ENCODE data around the gene CTTN.
A peak's percentile ranks its signal among the peaks of the same experiment; 100 is the strongest.

Gene CTTN

DNA sequence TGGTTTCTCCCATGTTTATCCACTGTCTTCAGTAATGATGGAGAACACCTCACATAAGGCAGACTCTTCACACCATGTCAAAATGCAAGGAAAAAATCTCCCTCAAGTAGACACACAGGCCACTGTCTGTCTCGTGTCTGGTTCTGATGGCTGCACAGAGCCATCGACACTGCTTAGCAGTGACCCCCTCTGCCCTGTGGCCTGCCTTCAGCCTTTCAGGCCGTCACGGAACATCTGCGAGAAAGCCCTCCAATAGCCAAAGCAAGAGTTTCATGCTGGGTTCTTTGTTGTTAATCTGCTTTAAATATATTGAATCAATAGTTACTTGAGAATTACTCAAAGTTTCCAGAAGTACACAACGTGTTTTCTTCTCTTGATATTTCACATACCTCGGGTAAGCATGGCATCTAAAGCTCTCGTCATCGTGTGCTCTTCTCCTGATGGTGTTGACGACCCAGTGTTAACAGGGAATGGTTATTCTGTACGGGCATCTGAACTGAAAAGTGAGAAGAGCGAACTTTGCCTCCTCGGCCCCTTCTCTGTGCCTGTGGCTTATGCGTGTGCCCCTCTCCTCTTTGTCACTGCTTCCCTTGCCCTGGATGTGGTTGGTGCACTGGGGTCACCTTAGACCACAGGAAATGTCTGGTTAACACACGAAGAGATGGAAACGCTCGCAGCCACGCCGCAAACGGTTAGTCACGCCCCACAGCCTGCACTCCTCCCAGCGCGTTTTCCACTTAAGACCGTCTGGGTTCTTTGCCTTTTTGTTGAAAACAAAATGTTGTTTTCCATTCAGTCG is 33.4 kb upstream of the CTTN start:
- no peaks in the 10 kb centered on the region for H3K27me3 ChIP-seq (ENCODE audit: insufficient read depth, low read length)
- H3K4me1 ChIP-seq (ENCODE audit: insufficient read depth, low read length, severe bottlenecking): peaks cover 21% of the 10 kb centered on the region
- peak overlapping the region; percentile 34 for H3K9ac ChIP-seq (ENCODE audit: low read length)
- H3K9me2 ChIP-seq (ENCODE audit: low read depth, low read length): no peaks in the 10 kb centered on the region
- peak overlapping the region; percentile 10 for H3K4me3 ChIP-seq (ENCODE audit: low read depth, low read length, poor library complexity, severe bottlenecking)
- no peaks in the 10 kb centered on the region for H3F3A ChIP-seq (ENCODE audit: insufficient read depth, low read length)
- H4K20me1 ChIP-seq (ENCODE audit: insufficient read depth, low read length): no peaks in the 10 kb centered on the region
- H2AFZ ChIP-seq (ENCODE audit: low read length): no peak overlapping the region
- peak overlapping the region; percentile 63 for H3K27ac ChIP-seq (ENCODE audit: low read depth, low read length, poor library complexity, severe bottlenecking)
- H3K4me2 ChIP-seq (ENCODE audit: low read length): peak overlapping the region; percentile 50
- TF ChIP-seq EZH2 (IDR thresholded peaks at IDR 0.05; ENCODE audit: borderline replicate concordance, low read length): no peak
- TF ChIP-seq, protein P1, sequence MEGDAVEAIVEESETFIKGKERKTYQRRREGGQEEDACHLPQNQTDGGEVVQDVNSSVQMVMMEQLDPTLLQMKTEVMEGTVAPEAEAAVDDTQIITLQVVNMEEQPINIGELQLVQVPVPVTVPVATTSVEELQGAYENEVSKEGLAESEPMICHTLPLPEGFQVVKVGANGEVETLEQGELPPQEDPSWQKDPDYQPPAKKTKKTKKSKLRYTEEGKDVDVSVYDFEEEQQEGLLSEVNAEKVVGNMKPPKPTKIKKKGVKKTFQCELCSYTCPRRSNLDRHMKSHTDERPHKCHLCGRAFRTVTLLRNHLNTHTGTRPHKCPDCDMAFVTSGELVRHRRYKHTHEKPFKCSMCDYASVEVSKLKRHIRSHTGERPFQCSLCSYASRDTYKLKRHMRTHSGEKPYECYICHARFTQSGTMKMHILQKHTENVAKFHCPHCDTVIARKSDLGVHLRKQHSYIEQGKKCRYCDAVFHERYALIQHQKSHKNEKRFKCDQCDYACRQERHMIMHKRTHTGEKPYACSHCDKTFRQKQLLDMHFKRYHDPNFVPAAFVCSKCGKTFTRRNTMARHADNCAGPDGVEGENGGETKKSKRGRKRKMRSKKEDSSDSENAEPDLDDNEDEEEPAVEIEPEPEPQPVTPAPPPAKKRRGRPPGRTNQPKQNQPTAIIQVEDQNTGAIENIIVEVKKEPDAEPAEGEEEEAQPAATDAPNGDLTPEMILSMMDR (IDR thresholded peaks at IDR 0.05; ENCODE audit: low read length): no peak
- no peaks in the 10 kb centered on the region for H3K79me2 ChIP-seq (ENCODE audit: insufficient read depth, low read length)
- peaks cover 63% of the 10 kb centered on the region for H3K36me3 ChIP-seq (ENCODE audit: insufficient read depth, low read length)
- H3K9me3 ChIP-seq (ENCODE audit: low read length): peaks cover 3% of the 10 kb centered on the region; the same call in 1 of the 2 replicates

DNA sequence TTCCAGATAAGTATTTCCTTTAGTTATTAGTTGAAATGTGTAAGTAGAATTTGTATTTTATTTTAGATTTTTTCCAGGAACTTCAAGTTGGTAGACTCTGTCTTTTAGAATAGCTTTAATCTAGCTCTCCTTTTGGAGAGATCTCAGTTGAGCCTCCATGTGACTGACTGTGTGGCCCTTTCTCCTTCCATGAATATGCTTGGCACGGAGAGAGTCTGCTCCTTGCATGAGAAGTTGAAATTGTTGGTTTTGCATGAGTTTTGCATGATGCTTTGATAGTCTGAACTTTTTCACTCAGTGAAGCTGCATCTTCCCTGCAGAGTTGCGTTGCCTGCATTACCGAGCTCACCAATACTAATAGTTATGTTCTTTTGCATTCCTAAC is 32.8 kb upstream of the CTTN start:
- Histone ChIP-seq H4K20me1 (ENCODE audit: insufficient read depth, low read length) (no peaks in the 10 kb centered on the region), H3K79me2 (ENCODE audit: insufficient read depth, low read length) (no peaks in the 10 kb centered on the region), H3K9me2 (ENCODE audit: low read depth, low read length) (no peaks in the 10 kb centered on the region), H3K4me3 (ENCODE audit: low read depth, low read length, poor library complexity, severe bottlenecking) (no peak overlapping the region), H2AFZ (ENCODE audit: low read length) (no peak overlapping the region), H3K27me3 (ENCODE audit: insufficient read depth, low read length) (no peaks in the 10 kb centered on the region), H3K4me2 (ENCODE audit: low read length) (peak overlapping the region; percentile 50), H3K4me1 (ENCODE audit: insufficient read depth, low read length, severe bottlenecking) (peaks cover 21% of the 10 kb centered on the region), H3K9me3 (ENCODE audit: low read length) (peaks cover 3% of the 10 kb centered on the region; the same call in 1 of the 2 replicates), H3F3A (ENCODE audit: insufficient read depth, low read length) (no peaks in the 10 kb centered on the region), H3K27ac (ENCODE audit: low read depth, low read length, poor library complexity, severe bottlenecking) (peak overlapping the region; percentile 63), H3K9ac (ENCODE audit: low read length) (no peak overlapping the region), H3K36me3 (ENCODE audit: insufficient read depth, low read length) (peaks cover 59% of the 10 kb centered on the region)
- no peak for TF ChIP-seq EZH2 (IDR thresholded peaks at IDR 0.05; ENCODE audit: borderline replicate concordance, low read length)
- TF ChIP-seq, protein P1 (IDR thresholded peaks at IDR 0.05; ENCODE audit: low read length): no peak

DNA sequence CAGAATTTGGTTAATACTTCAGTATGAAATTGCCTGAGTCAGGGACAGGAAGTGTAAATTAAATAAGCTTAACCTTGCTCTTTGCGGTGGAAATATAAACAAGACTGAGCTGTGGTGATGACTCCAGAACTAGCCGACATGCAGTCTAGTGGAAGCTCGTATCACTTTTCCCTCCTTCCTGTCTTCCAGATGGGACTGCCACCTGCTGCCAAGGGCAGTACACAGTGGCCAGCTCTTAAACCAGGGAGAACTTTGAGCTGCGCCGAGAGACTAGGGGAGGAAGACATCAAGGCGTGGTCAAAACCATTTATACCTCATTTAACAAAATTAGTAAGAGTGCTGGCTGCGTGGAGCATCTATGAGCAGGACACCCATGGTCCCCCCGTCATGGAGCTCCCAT is 31.3 kb upstream of the CTTN start:
- H3K36me3 ChIP-seq (ENCODE audit: insufficient read depth, low read length): peaks cover 55% of the 10 kb centered on the region
- peaks cover 21% of the 10 kb centered on the region for H3K4me1 ChIP-seq (ENCODE audit: insufficient read depth, low read length, severe bottlenecking)
- no peak overlapping the region for H3K4me2 ChIP-seq (ENCODE audit: low read length)
- H3K9me2 ChIP-seq (ENCODE audit: low read depth, low read length): no peaks in the 10 kb centered on the region
- no peaks in the 10 kb centered on the region for H3K27me3 ChIP-seq (ENCODE audit: insufficient read depth, low read length)
- no peak overlapping the region for H3K9ac ChIP-seq (ENCODE audit: low read length)
- H2AFZ ChIP-seq (ENCODE audit: low read length): no peak overlapping the region
- no peaks in the 10 kb centered on the region for H4K20me1 ChIP-seq (ENCODE audit: insufficient read depth, low read length)
- peaks cover 6% of the 10 kb centered on the region; the same call in 1 of the 2 replicates for H3K9me3 ChIP-seq (ENCODE audit: low read length)
- H3K79me2 ChIP-seq (ENCODE audit: insufficient read depth, low read length): no peaks in the 10 kb centered on the region
- no peaks in the 10 kb centered on the region for H3F3A ChIP-seq (ENCODE audit: insufficient read depth, low read length)
- no peak overlapping the region for H3K27ac ChIP-seq (ENCODE audit: low read depth, low read length, poor library complexity, severe bottlenecking)
- no peak overlapping the region for H3K4me3 ChIP-seq (ENCODE audit: low read depth, low read length, poor library complexity, severe bottlenecking)
- TF ChIP-seq, protein P1 (IDR thresholded peaks at IDR 0.05; ENCODE audit: low read length): no peak
- TF ChIP-seq EZH2 (IDR thresholded peaks at IDR 0.05; ENCODE audit: borderline replicate concordance, low read length): no peak

Measured in OCI-LY1 (cell line).